Measurements from ENCODE around the gene ACOX3.

DNA sequence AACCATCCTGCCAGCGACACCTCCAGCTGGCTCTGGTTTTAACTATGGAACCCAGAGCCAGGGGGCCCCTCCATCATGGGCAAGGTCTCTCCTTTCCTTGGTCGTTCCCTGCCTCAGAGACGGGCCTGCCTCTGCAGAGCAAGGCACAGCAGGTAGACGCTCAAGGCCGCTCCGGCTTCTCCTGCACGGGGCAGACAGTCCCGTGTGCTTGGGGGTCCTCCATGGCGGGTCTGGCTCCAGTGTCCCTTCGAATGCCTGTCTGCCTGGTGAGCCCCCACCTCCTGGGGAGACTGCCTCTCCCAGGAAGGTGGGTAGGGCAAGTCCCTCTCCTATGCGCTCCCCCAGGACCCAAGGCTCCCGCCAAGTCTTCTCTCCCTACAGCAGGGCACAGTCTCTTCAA, 71.5 kb downstream of the ACOX3 start:
- no peak for TF ChIP-seq EZH2phosphoT487 (IDR thresholded peaks at IDR 0.05; ENCODE audit: borderline replicate concordance, low read depth, low read length)
- TF ChIP-seq, protein P1, sequence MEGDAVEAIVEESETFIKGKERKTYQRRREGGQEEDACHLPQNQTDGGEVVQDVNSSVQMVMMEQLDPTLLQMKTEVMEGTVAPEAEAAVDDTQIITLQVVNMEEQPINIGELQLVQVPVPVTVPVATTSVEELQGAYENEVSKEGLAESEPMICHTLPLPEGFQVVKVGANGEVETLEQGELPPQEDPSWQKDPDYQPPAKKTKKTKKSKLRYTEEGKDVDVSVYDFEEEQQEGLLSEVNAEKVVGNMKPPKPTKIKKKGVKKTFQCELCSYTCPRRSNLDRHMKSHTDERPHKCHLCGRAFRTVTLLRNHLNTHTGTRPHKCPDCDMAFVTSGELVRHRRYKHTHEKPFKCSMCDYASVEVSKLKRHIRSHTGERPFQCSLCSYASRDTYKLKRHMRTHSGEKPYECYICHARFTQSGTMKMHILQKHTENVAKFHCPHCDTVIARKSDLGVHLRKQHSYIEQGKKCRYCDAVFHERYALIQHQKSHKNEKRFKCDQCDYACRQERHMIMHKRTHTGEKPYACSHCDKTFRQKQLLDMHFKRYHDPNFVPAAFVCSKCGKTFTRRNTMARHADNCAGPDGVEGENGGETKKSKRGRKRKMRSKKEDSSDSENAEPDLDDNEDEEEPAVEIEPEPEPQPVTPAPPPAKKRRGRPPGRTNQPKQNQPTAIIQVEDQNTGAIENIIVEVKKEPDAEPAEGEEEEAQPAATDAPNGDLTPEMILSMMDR (conservative IDR thresholded peaks at IDR 0.05; ENCODE audit: low read length) = no peak

All from OCI-LY7 (cell line).